AG10803 (cell line): Measurements from ENCODE around the gene TGFBR1.

Experiments used
- DNase-seq: peaks from one replicate; pipeline ENCODE4 v3.0.0; 2010; ENCODE audit warnings: low read depth
- H3K4me3 ChIP-seq: 2 replicates; pipeline ENCODE4 v1.5.1; 2011; ENCODE audit warnings: mild to moderate bottlenecking, low read length, control low read depth
- TF ChIP-seq, protein P1 (sequence below): conservative IDR thresholded peaks from 2 replicates; pipeline ENCODE4 v1.5.1; 2011; ENCODE audit warnings: mild to moderate bottlenecking, low read length, control low read depth, inconsistent platforms

The TGFBR1 gene

DNA sequence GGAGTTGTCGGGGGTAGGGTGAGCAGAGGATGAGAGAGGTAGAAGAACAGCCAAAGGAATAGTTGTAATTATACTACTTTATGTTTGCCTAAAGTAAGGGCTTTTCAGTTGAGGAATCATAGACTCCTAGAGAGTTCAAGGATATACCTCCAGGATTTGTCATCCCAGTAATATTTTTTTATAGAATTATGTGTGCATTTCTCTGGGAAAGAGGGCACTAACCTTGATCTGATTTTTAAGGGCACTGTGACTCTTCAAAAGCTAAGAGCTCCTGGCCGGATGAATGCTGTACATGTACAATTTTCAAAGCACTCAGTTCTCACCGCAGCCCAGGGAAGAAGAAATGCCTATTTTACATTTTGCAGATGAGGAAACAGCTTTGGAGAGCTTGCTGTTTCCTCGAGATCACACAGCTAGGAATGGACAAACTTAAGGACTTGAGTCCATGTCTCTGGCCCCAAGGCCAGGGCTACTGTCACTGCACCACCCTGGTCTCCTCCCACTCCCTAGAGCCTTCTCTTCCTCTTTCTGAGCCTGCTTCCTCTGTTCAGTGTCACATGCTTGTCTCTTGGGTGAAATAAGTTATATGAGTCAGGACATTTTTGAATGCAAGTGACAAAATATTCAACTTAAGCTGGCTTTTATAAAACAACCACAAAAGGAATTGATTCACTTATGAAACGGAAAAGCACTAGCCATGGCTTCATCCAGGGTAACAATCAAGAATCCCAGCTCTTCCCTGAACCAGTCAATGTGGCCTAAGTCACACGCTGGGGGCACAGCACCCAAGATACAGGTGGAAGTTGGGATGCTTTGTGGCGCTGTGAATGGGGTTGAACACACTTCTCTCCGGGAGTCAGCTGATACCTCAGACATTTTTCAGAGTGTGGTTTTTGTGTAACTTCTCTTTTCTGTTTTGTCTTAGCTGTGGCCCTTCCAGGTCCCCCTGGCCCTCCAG is 45.7 kb upstream of the TGFBR1 start:
- peak; percentile 40 for DNase-seq
- TF ChIP-seq, protein P1, sequence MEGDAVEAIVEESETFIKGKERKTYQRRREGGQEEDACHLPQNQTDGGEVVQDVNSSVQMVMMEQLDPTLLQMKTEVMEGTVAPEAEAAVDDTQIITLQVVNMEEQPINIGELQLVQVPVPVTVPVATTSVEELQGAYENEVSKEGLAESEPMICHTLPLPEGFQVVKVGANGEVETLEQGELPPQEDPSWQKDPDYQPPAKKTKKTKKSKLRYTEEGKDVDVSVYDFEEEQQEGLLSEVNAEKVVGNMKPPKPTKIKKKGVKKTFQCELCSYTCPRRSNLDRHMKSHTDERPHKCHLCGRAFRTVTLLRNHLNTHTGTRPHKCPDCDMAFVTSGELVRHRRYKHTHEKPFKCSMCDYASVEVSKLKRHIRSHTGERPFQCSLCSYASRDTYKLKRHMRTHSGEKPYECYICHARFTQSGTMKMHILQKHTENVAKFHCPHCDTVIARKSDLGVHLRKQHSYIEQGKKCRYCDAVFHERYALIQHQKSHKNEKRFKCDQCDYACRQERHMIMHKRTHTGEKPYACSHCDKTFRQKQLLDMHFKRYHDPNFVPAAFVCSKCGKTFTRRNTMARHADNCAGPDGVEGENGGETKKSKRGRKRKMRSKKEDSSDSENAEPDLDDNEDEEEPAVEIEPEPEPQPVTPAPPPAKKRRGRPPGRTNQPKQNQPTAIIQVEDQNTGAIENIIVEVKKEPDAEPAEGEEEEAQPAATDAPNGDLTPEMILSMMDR = no peak

DNA sequence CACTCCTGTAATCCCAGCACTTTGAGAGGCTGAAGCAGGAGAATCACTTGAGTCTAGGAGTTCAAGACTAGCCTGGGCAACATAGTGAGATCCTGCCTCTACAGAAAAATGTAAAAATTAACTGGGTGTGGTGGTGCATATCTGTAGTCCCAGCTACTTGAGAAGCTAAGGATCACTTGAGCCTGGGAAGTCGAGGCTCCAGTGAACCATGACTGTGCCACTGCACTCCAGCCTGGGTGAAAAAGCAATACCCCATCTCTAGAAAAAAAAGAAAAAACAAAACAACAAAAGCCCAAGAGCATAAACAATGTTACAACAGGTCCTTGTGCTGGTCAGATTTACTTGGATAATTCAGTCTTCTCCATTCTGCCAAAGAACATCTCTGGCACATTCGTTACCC is 44.3 kb upstream of the TGFBR1 start:
- H3K4me3 ChIP-seq = no peak overlapping the region
- no peak for DNase-seq
- TF ChIP-seq, protein P1 = no peak

More for the DNA sequence above, 45.7 kb upstream of the TGFBR1 start:
- H3K4me3 ChIP-seq = no peak overlapping the region

DNA sequence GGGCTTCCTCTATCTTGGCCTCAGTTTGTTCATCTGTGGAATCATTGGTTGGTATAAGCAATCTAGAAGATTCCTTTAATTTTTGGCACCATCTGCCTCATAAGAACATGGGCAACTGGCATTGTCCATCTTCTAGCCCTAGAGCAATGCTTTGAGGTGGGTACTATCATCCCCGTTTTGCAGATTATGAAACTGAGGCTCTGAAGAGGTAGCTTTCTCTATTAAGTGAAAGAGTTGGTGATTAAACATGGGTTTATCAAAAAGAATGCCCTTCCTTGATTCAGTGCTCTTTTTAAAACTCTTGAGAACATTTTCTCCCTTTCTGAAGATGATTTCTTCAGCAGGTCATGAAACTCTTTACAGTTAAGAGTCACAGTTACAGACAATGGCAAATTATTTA is 42.4 kb upstream of the TGFBR1 start:
- H3K4me3 ChIP-seq = no peak overlapping the region
- no peak for DNase-seq
- TF ChIP-seq, protein P1 = no peak

DNA sequence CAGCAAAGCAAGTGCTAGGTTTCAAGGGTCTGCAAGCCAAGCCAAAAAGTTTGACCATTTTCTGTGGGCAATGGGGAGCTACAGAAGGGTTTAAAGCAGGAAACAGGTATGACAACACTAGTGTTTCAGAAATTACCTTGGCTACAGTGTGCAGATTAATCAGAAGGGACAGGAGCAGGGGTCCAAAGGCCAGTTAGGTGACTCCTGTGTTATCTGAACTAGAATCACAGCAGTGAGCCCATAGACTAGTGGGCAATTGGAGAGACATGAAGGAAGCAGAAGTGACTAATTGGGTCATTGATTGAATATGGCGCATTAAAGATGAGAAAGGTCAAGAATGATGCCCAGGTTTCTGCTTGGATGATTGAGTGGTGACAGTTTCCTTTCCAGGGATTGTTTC is 41.4 kb upstream of the TGFBR1 start:
- no peak for DNase-seq
- no peak overlapping the region for H3K4me3 ChIP-seq
- TF ChIP-seq, protein P1 = no peak

DNA sequence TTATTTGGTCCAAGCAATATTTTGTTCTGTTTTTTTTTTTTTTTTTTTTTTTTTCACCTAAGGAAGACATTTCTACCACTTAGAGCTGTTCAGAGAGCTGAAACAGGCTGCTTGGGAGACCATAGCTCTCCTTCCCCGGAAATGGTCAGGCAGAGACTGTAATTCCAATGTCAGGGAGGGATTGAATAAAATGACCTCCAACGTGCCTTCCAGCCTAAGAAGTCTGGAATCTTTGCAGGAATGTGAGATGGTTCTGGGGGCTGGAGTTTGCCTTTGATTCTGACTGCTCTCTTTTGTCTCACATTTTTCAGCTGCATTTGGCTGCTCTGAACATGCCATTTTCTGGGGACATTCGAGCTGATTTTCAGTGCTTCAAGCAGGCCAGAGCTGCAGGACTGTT is 38.3 kb upstream of the TGFBR1 start:
- TF ChIP-seq, protein P1 = no peak
- no peak overlapping the region for H3K4me3 ChIP-seq

DNA sequence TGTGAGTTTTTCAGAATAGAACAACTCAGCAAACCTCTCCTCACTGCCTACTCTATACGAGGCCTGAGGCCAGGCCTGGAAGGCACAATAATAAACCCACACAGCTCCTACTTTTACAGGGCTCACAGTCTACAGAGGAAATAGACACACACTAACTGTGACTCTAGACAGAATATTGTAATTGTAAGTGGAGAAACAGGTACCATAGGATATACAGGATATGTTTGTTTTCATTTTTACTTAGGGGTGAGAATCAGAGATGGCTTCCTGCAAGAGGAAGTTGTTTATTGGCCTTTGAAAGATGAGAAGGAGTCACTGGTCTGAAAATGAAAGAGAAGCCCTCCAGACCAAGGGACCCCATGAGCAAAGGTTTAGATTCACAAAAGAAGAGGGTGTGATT is 35.8 kb upstream of the TGFBR1 start:
- no peak for DNase-seq
- H3K4me3 ChIP-seq = no peak overlapping the region
- TF ChIP-seq, protein P1 = no peak

More for the DNA sequence above, 38.3 kb upstream of the TGFBR1 start:
- DNase-seq = no peak

DNA sequence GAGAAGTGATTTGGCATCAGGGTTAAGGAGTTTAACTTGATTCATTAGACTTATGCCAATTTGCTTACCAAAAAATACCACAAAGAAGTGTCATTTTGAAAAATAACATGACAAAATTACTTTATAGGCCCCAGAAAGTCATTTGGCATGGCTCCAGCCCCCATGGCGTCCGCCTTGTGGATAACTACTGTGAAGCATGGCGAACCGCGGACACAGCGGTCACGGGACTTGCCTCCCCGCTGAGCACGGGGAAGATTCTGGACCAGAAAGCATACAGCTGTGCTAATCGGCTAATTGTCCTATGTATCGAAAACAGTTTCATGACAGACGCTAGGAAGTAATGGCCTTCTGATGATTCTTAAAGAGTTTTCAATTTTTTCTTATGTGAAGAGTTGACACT is 35.4 kb upstream of the TGFBR1 start:
- TF ChIP-seq, protein P1 = no peak
- DNase-seq = no peak
- H3K4me3 ChIP-seq = no peak overlapping the region
